ENCODE data around the gene CACNA1A. TPM values are rescaled to one million over a fixed set of nuclear protein-coding genes. Genes with fewer than 3 reads are reported as not detected.

The CACNA1A gene
- total and polyA plus RNA-seq, 2 experiments from 2014 or later = 3.0 to 8.5 TPM

DNA sequence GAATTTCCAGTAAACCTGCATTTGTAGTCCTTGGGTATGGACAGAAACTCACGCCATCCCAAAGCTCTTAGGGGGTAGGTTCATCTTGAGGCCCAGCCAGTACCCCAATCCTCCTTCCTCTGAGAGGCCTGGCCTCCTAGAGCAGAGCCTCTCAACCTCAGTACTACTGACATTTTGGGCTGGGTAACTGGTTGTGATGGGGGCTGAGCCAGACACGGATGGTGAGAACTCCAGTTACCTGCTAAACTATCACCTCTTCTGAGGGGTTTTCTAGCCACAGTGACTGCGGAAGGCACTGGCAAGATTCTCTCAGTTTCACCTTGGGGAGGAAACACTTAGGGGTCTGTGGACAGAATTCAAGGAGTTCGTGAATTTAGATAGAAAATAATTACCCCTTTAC lies 156.2 kb downstream of the CACNA1A start:
- Histone ChIP-seq H3F3A (ENCODE audit: insufficient read depth) (no peaks in the 10 kb centered on the region), H4K20me1 (ENCODE audit: insufficient read depth) (no peaks in the 10 kb centered on the region), H3K9me3 (ENCODE audit: low read depth) (no peaks in the 10 kb centered on the region), H3K79me2 (ENCODE audit: insufficient read depth) (no peaks in the 10 kb centered on the region), H3K4me1 (ENCODE audit: insufficient read depth) (no peaks in the 10 kb centered on the region), H3K9ac (no peak overlapping the region), H3K36me3 (ENCODE audit: low read depth) (no peaks in the 10 kb centered on the region), H2AFZ (no peak overlapping the region), H3K27ac (no peak overlapping the region), H3K27me3 (replicated peaks; ENCODE audit: insufficient read depth) (no peaks in the 10 kb centered on the region), H3K4me3 (no peak overlapping the region), H3K4me2 (ENCODE audit: unreplicated experiment) (no peak overlapping the region), H3K9me2 (ENCODE audit: insufficient read depth) (no peaks in the 10 kb centered on the region)
- in situ Hi-C loops (cut with MboI) = no loop called here
- WGBS, 2 experiments (ENCODE audit: low coverage in 1 of 2, low lambda C conversion rate in 2 of 2, missing lambda C conversion rate in 2 of 2) = 71 to 81% methylated on average over 4 of the region's 4 CpGs
- no peak for TF ChIP-seq EZH2phosphoT487 (IDR thresholded peaks at IDR 0.05; ENCODE audit: insufficient read depth, low read depth)
- no peak for TF ChIP-seq EZH2 (IDR thresholded peaks at IDR 0.05; ENCODE audit: insufficient read depth, poor library complexity, severe bottlenecking)
- DNase-seq = no peak

DNA sequence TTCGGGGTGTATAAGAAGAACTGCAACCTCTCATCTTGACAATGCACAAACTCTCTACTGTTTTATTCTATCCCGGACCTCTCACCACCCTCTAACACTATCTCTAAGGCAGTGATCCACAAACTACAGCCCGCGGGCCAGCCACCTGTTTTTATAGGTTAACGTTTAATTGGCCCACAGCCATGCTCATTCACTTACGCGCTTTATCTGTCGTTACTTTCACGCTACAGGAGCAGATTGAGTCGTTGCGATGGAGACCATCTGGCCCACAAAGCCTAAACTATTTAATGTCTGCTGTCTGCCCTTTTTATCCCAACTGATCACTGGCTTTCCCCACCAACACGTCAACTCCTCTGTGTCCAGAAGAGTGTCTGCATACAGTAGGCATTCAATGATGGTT lies 158.9 kb downstream of the CACNA1A start:
- DNase-seq = no peak
- H3K27me3 ChIP-seq (replicated peaks; ENCODE audit: insufficient read depth) = no peaks in the 10 kb centered on the region
- H3K9ac ChIP-seq = no peak overlapping the region
- no peaks in the 10 kb centered on the region for H3K79me2 ChIP-seq (ENCODE audit: insufficient read depth)
- no peak overlapping the region for H2AFZ ChIP-seq
- no peaks in the 10 kb centered on the region for H3K36me3 ChIP-seq (ENCODE audit: low read depth)
- H3K4me1 ChIP-seq (ENCODE audit: insufficient read depth) = no peaks in the 10 kb centered on the region
- no peaks in the 10 kb centered on the region for H3F3A ChIP-seq (ENCODE audit: insufficient read depth)
- in situ Hi-C loops (cut with MboI) = no loop called here
- H3K9me3 ChIP-seq (ENCODE audit: low read depth) = no peaks in the 10 kb centered on the region
- TF ChIP-seq EZH2 (IDR thresholded peaks at IDR 0.05; ENCODE audit: insufficient read depth, poor library complexity, severe bottlenecking) = no peak
- no peak for TF ChIP-seq EZH2phosphoT487 (IDR thresholded peaks at IDR 0.05; ENCODE audit: insufficient read depth, low read depth)
- H4K20me1 ChIP-seq (ENCODE audit: insufficient read depth) = no peaks in the 10 kb centered on the region
- no peak overlapping the region for H3K4me3 ChIP-seq
- H3K9me2 ChIP-seq (ENCODE audit: insufficient read depth) = no peaks in the 10 kb centered on the region
- no peak overlapping the region for H3K4me2 ChIP-seq (ENCODE audit: unreplicated experiment)
- no peak overlapping the region for H3K27ac ChIP-seq
- WGBS, 2 experiments (ENCODE audit: low coverage in 1 of 2, low lambda C conversion rate in 2 of 2, missing lambda C conversion rate in 2 of 2) = 82% methylated on average over 12 of the region's 12 CpGs

DNA sequence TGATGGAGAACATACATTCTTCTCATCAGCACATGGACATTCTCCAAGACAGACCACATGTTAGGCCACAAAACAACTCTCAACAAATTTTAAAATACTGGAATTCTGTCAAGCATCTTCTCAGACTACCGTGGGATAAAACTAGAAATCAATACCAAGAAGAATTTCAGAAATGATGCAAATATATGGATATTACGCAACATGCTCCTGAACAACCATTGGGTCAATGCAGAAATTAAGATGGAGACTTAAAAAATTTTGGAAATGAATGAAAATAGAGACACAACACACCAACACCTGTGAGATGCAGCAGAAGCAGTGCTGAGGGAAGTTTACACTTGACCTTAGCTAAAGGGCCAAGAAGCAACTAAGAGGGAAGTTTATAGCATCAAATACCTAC lies 162.8 kb downstream of the CACNA1A start:
- H3K4me3 ChIP-seq = no peak overlapping the region
- H2AFZ ChIP-seq = no peak overlapping the region
- H3K4me2 ChIP-seq (ENCODE audit: unreplicated experiment) = no peak overlapping the region
- DNase-seq = no peak
- TF ChIP-seq EZH2 (IDR thresholded peaks at IDR 0.05; ENCODE audit: insufficient read depth, poor library complexity, severe bottlenecking) (no peak), EZH2phosphoT487 (IDR thresholded peaks at IDR 0.05; ENCODE audit: insufficient read depth, low read depth) (no peak)
- WGBS, 2 experiments (ENCODE audit: low coverage in 1 of 2, low lambda C conversion rate in 2 of 2, missing lambda C conversion rate in 2 of 2) = 65 to 79% methylated on average over 2 of the region's 2 CpGs
- H3K27ac ChIP-seq = no peak overlapping the region
- no peak overlapping the region for H3K9ac ChIP-seq
- no peaks in the 10 kb centered on the region for H3K9me2 ChIP-seq (ENCODE audit: insufficient read depth)
- no peaks in the 10 kb centered on the region for H4K20me1 ChIP-seq (ENCODE audit: insufficient read depth)
- H3K36me3 ChIP-seq (ENCODE audit: low read depth) = no peaks in the 10 kb centered on the region
- in situ Hi-C loops (cut with MboI) = no loop called here
- no peaks in the 10 kb centered on the region for H3K79me2 ChIP-seq (ENCODE audit: insufficient read depth)
- H3K4me1 ChIP-seq (ENCODE audit: insufficient read depth) = no peaks in the 10 kb centered on the region
- H3K9me3 ChIP-seq (ENCODE audit: low read depth) = no peaks in the 10 kb centered on the region
- H3K27me3 ChIP-seq (replicated peaks; ENCODE audit: insufficient read depth) = no peaks in the 10 kb centered on the region
- H3F3A ChIP-seq (ENCODE audit: insufficient read depth) = no peaks in the 10 kb centered on the region

DNA sequence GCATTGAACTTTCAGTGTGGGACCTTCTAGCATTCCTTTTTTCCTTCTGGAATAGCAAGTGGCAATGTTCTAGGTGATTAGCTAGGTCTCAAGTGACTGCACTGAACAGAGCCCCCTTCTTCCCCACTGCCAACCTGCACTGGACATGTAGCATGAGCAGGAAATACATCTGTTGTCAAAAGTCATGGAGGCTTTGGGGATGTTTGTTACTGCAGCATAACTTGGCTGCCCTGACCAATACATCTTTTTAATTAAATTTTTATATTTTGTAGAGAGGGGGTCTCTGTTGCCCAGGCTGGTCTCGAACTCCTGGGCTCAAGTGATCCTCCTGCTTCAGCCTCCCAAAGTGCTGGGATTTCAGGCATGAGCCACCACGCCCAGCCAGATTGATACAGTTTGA lies 163.6 kb downstream of the CACNA1A start:
- no peaks in the 10 kb centered on the region for H3K36me3 ChIP-seq (ENCODE audit: low read depth)
- no peaks in the 10 kb centered on the region for H3K9me2 ChIP-seq (ENCODE audit: insufficient read depth)
- H3K9me3 ChIP-seq (ENCODE audit: low read depth) = no peaks in the 10 kb centered on the region
- H4K20me1 ChIP-seq (ENCODE audit: insufficient read depth) = no peaks in the 10 kb centered on the region
- no peak for DNase-seq
- no peaks in the 10 kb centered on the region for H3K79me2 ChIP-seq (ENCODE audit: insufficient read depth)
- H2AFZ ChIP-seq = no peak overlapping the region
- no peaks in the 10 kb centered on the region for H3K4me1 ChIP-seq (ENCODE audit: insufficient read depth)
- H3K27me3 ChIP-seq (replicated peaks; ENCODE audit: insufficient read depth) = no peaks in the 10 kb centered on the region
- no peak for TF ChIP-seq EZH2 (IDR thresholded peaks at IDR 0.05; ENCODE audit: insufficient read depth, poor library complexity, severe bottlenecking)
- no peak for TF ChIP-seq EZH2phosphoT487 (IDR thresholded peaks at IDR 0.05; ENCODE audit: insufficient read depth, low read depth)
- no peak overlapping the region for H3K4me2 ChIP-seq (ENCODE audit: unreplicated experiment)
- no peak overlapping the region for H3K27ac ChIP-seq
- no peak overlapping the region for H3K4me3 ChIP-seq
- H3K9ac ChIP-seq = no peak overlapping the region
- in situ Hi-C loops (cut with MboI) = no loop called here
- no peaks in the 10 kb centered on the region for H3F3A ChIP-seq (ENCODE audit: insufficient read depth)
- 13 to 17% methylated on average over 2 of the region's 2 CpGs for WGBS, 2 experiments (ENCODE audit: low coverage in 1 of 2, low lambda C conversion rate in 2 of 2, missing lambda C conversion rate in 2 of 2)

DNA sequence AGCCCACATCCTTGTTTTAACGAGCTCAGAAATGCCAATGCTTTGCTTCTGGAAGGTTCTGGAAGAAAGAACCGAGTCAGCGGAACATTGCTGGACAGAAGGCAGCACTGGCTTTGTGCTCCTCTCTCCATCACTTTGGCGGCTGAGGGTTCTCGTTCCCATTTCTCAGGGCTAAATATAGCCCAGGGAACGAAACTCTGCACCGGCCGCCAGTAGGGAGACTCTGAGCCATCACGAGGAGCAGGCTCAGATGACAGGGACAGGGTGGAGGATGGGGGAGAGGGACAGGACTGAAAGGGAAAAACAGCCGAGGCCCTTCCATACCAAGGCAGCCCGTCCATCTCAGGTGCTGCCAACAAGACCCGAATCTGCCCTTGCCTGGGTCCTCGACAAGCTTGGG lies 166.4 kb downstream of the CACNA1A start:
- H3K27me3 ChIP-seq (replicated peaks; ENCODE audit: insufficient read depth) = no peaks in the 10 kb centered on the region; the same call in 1 of the 2 replicates
- no peak overlapping the region for H3K4me2 ChIP-seq (ENCODE audit: unreplicated experiment)
- H3K9ac ChIP-seq = no peak overlapping the region
- no peak overlapping the region for H3K27ac ChIP-seq
- in situ Hi-C loops (cut with MboI) = no loop called here
- WGBS, 2 experiments (ENCODE audit: low coverage in 1 of 2, low lambda C conversion rate in 2 of 2, missing lambda C conversion rate in 2 of 2) = 35 to 39% methylated on average over 13 of the region's 13 CpGs
- H3K79me2 ChIP-seq (ENCODE audit: insufficient read depth) = no peaks in the 10 kb centered on the region
- DNase-seq = no peak
- H3K9me3 ChIP-seq (ENCODE audit: low read depth) = no peaks in the 10 kb centered on the region
- H4K20me1 ChIP-seq (ENCODE audit: insufficient read depth) = no peaks in the 10 kb centered on the region
- TF ChIP-seq EZH2 (IDR thresholded peaks at IDR 0.05; ENCODE audit: insufficient read depth, poor library complexity, severe bottlenecking) = no peak
- no peak for TF ChIP-seq EZH2phosphoT487 (IDR thresholded peaks at IDR 0.05; ENCODE audit: insufficient read depth, low read depth)
- no peaks in the 10 kb centered on the region for H3K9me2 ChIP-seq (ENCODE audit: insufficient read depth)
- no peaks in the 10 kb centered on the region for H3K4me1 ChIP-seq (ENCODE audit: insufficient read depth)
- no peaks in the 10 kb centered on the region for H3K36me3 ChIP-seq (ENCODE audit: low read depth)
- no peak overlapping the region for H2AFZ ChIP-seq
- no peak overlapping the region for H3K4me3 ChIP-seq
- H3F3A ChIP-seq (ENCODE audit: insufficient read depth) = no peaks in the 10 kb centered on the region

All from GM23248 (cell line).